Measurements from ENCODE around the gene MAG.

DNA sequence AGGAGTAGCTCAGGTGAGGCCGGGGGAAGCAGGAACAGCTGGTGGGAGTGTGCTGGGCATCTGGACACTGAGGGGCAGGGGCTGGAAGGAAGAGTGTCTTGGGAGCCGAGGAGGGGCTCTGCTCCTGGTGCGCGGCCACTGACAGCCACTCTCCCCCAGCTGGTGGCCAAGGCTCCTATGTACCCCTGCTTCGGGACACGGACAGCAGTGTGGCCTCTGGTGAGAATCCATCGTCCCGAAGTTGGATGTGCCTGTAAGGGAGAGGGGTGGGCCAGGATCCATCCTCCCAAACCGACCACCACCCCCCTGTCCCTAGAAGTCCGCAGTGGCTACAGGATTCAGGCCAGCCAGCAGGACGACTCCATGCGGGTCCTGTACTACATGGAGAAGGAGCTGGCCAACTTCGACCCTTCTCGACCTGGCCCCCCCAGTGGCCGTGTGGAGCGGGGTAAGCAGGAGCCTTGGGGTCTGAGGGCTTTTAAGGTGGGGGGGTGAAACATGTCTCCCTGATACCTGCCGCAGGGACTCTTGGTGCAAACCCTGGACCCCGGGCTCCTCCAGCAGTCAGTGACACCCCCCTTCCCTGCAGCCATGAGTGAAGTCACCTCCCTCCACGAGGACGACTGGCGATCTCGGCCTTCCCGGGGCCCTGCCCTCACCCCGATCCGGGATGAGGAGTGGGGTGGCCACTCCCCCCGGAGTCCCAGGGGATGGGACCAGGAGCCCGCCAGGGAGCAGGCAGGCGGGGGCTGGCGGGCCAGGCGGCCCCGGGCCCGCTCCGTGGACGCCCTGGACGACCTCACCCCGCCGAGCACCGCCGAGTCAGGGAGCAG is 25.2 kb upstream of the MAG start:
- no peak for TF ChIP-seq POLR2A (IDR thresholded peaks at IDR 0.05)
- TF ChIP-seq, protein P1, sequence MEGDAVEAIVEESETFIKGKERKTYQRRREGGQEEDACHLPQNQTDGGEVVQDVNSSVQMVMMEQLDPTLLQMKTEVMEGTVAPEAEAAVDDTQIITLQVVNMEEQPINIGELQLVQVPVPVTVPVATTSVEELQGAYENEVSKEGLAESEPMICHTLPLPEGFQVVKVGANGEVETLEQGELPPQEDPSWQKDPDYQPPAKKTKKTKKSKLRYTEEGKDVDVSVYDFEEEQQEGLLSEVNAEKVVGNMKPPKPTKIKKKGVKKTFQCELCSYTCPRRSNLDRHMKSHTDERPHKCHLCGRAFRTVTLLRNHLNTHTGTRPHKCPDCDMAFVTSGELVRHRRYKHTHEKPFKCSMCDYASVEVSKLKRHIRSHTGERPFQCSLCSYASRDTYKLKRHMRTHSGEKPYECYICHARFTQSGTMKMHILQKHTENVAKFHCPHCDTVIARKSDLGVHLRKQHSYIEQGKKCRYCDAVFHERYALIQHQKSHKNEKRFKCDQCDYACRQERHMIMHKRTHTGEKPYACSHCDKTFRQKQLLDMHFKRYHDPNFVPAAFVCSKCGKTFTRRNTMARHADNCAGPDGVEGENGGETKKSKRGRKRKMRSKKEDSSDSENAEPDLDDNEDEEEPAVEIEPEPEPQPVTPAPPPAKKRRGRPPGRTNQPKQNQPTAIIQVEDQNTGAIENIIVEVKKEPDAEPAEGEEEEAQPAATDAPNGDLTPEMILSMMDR (IDR thresholded peaks at IDR 0.05) = no peak
